K562 (cell line): ENCODE data around the gene BLOC1S2.

Experiments used
- CTCF ChIP-seq, 3 experiments: IDR thresholded peaks in 2 of 3; conservative IDR thresholded peaks in 1 of 3; 2 replicates each; pipeline ENCODE4 v1.5.1; 2011 to 2012; ENCODE audit warnings: low read length in 3 of 3, mild to moderate bottlenecking in 3 of 3, control low read depth in 2 of 3, improper control_type of control experiment in 1 of 3, inconsistent platforms in 1 of 3, low read depth in 1 of 3, mixed read lengths in 1 of 3, moderate library complexity in 1 of 3; ENCODE audit not compliant: insufficient read depth in 2 of 3
- POLR2A ChIP-seq: fragments of 450-650 bp; conservative IDR thresholded peaks from 2 replicates; pipeline ENCODE4 v1.6.1; 2016
- ZNF232 ChIP-seq: sonication (generic); formaldehyde crosslinking; IDR thresholded peaks from 2 replicates; pipeline ENCODE4 v1.8.0; 2022; ENCODE audit warnings: mild to moderate bottlenecking, missing genetic modification reagents

DNA sequence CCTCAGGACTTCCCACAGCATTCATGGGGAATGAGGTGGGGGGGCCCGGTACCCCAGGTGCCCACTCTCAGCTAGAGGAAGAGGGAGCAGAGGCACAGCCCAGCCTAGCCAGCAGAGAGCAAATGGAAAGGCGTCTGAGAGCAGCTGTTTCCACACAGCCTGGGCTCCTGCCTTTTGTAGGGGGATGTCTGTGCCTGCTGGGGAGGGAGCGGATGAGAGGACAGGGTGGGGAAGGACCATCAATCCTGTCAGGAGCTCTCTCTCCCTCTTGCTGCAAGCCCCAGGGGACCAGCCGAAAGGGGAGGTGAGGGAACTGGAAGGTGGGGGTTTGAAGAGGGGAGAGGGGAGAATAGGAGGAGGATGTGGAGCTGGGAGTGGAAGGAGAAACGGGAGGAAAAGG, 43.6 kb upstream of the BLOC1S2 start, which contains the start of gene PKD2L1:
- TF ChIP-seq POLR2A (no peak), ZNF232 (CRISPR knock-in tag) (no peak), CTCF (IDR thresholded peaks at IDR 0.05 in 2 of 3, conservative IDR thresholded peaks at IDR 0.05 in 1 of 3; ENCODE audit: insufficient read depth in 2 of 3, low read depth in 1 of 3, low read length in 3 of 3) (no peak)
